ENCODE results near the gene CCN2. TPM values are rescaled to one million over a fixed set of nuclear protein-coding genes. Genes with fewer than 3 reads are reported as not detected.

The CCN2 gene, protein sequence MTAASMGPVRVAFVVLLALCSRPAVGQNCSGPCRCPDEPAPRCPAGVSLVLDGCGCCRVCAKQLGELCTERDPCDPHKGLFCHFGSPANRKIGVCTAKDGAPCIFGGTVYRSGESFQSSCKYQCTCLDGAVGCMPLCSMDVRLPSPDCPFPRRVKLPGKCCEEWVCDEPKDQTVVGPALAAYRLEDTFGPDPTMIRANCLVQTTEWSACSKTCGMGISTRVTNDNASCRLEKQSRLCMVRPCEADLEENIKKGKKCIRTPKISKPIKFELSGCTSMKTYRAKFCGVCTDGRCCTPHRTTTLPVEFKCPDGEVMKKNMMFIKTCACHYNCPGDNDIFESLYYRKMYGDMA
- polyA plus RNA-seq (2011; rRNA removed) (89.9 and 103 TPM in 2 replicates), polyA plus RNA-seq (2017; fragmentation: RNase III; extraction: RNeasy Plus Mini Kit Qiagen cat#74134 plus additional on column Dnase treatment) (32.0 to 47.4 TPM (median 40.5 TPM) in 3 replicates), polyA minus RNA-seq (2011; rRNA and poly(A)+ RNA removed) (24.8 and 32.2 TPM in 2 replicates)
- polyA plus RNA-seq (2012; cell fraction: cytosol; rRNA removed): 81.2 and 103 TPM in 2 replicates
- polyA plus RNA-seq (2012; cell fraction: nucleus; rRNA removed): 126 and 177 TPM in 2 replicates

DNA sequence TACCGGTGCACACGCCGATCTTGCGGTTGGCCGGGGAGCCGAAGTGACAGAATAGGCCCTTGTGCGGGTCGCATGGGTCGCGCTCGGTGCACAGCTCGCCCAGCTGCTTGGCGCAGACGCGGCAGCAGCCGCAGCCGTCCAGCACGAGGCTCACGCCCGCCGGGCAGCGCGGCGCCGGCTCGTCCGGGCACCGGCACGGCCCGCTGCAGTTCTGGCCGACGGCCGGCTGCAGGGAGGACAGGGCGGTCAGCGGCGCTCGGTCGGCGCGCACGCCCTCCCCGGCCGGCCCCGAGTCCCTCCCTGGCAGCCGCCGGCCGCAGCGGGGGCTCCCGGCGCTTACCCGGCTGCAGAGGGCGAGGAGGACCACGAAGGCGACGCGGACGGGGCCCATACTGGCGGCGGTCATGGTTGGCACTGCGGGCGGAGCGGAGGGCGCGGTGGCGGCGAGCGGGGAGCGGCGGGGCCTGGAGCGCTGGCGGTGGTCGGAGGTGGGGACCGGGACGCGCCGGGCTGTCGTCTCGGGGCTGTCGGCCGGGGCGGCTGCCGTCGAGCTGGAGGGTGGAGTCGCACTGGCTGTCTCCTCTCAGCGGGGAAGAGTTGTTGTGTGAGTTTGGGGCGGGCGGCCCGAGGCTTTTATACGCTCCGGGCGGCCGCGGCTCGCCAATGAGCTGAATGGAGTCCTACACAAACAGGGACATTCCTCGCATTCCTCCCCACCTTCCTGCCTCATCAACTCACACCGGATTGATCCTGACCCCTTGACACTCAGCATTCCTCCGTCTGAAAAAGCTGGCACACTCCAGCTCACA, at the start of gene CCN2:
CCN2 (minus strand) TSS at position 606 of the 809 bp plus-strand sequence; CDS start at position 406, 200 bp downstream.
- POLR2A ChIA-PET: interaction anchor here (0.6 to 1.7 kb wide), 20 partner anchors 9 to 719 kb away, joined by 3 to 13 read pairs (median 4); no protein-coding TSS in a partner anchor
- no peak for TF ChIP-seq EHF (CRISPR knock-in tag; IDR thresholded peaks at IDR 0.05)
- no peak for TF ChIP-seq CHD4 (IDR thresholded peaks at IDR 0.05; ENCODE audit: borderline replicate concordance)
- peak in 1 of 2 experiments; percentile 52; a peak in 1 of 5 replicates for TF ChIP-seq EP300 (IDR thresholded peaks at IDR 0.05)
- TF ChIP-seq POLR2A (IDR thresholded peaks at IDR 0.05; ENCODE audit: low read length): peak; percentile 75
- TF ChIP-seq FOSL2 (IDR thresholded peaks at IDR 0.05): no peak
- 0 out of 2 replicates have a peak, but pooled peaks have one; percentile 34 for TF ChIP-seq FOSL2 (CRISPR knock-in tag; IDR thresholded peaks at IDR 0.05)
- peak; percentile 82 for TF ChIP-seq GATA3 (IDR thresholded peaks at IDR 0.05; ENCODE audit: borderline replicate concordance)
- TF ChIP-seq BCL3 (IDR thresholded peaks at IDR 0.05): peak; percentile 89
- TF ChIP-seq PHF8 (IDR thresholded peaks at IDR 0.05; ENCODE audit: borderline replicate concordance, low read depth): peak; percentile 71
- peak in 1 of 2 experiments; percentile 7; a peak in 1 of 5 replicates for TF ChIP-seq RAD21 (conservative IDR thresholded peaks at IDR 0.05 in 1 of 2, IDR thresholded peaks at IDR 0.05 in 1 of 2)
- TF ChIP-seq SMC3 (IDR thresholded peaks at IDR 0.05): no peak; the same call in 2 of the 3 replicates
- peak in 1 of 2 experiments; percentile 85; a peak in 3 of 5 replicates for TF ChIP-seq JUN (IDR thresholded peaks at IDR 0.05)
- H3K9me3 ChIP-seq: no peaks in the 10 kb centered on the region
- DNase-seq (ENCODE audit: low read depth in 1 of 2, low spot score in 1 of 2) (peak; percentile 83 to 94), ATAC-seq (peak; percentile 66 to 72), FAIRE-seq (no peak)
- H3K4me2 ChIP-seq: peak within 1 kb of the TSS; percentile 68
- 1% methylated on average over 20 of the region's 97 CpGs for WGBS (ENCODE audit: missing lambda C conversion rate)
- peaks cover 60% of the 10 kb centered on the region for H3K4me1 ChIP-seq
- CTCF ChIA-PET: interaction anchor here (0.6 to 3.6 kb wide), 23 partner anchors 9 to 1176 kb away, joined by 3 to 22 read pairs (median 4); no protein-coding TSS in a partner anchor
- H3K27ac ChIP-seq: peak within 1 kb of the TSS; percentile 90 to 97
- H3K4me3 ChIP-seq: peak within 1 kb of the TSS; percentile 90

GRCh38 chr6:132000296-132000695, 49.1 kb upstream of the CCN2 start:
- FAIRE-seq (no peak), DNase-seq (ENCODE audit: low read depth in 1 of 2, low spot score in 1 of 2) (no peak), ATAC-seq (no peak)
- Histone ChIP-seq H3K4me3 (no peak overlapping the region), H3K9me3 (0 out of 3 replicates have a peak, but pooled peaks cover 2% of the 10 kb centered on the region), H3K4me1 (peaks cover 21% of the 10 kb centered on the region), H3K27ac (no peak overlapping the region), H3K4me2 (no peak overlapping the region)
- POLR2A ChIA-PET: no interaction called here
- 96% methylated on average over 2 of the region's 2 CpGs for WGBS (ENCODE audit: missing lambda C conversion rate)
- CTCF ChIA-PET: interaction anchor here (1.2 to 1.6 kb wide), 2 partner anchors 10 to 20 kb away, joined by 3 read pairs; no protein-coding TSS in a partner anchor
- TF ChIP-seq EHF (CRISPR knock-in tag; IDR thresholded peaks at IDR 0.05) (no peak), E2F6 (IDR thresholded peaks at IDR 0.05; ENCODE audit: borderline replicate concordance, low read depth) (no peak), MAFK (IDR thresholded peaks at IDR 0.05; ENCODE audit: partially characterized antibody) (peak; percentile 42)

DNA sequence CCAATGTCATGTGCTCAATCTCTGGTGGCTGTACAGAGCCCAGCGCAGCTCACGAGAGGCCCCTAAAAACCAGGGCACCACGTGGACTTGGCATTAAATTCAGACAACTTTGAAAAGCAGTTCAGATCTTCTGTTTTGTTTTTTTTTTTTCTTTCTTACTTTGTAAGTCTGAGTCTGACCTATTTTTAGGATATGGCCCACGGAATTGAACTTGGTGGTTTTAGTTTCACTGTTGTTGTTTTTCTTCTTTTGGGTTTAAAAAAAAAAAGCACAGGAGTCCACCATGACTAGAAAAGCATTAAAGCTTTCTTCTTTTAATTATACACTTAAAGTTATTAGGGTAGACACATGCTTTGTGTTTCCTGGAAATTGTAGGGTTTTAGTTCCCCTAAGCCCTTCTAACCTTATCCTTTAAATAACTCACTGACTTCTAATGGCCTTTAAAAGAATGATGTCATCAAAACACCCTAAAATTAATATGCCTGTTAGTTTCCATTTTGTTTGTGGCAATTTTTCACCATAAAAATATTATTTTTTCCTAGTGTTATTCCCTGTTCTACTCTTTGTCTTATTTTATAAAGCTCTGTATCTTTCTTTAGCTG, 48.5 kb upstream of the CCN2 start:
- no peak for TF ChIP-seq SREBF2 (IDR thresholded peaks at IDR 0.05)
- no peak for TF ChIP-seq PHF8 (IDR thresholded peaks at IDR 0.05; ENCODE audit: borderline replicate concordance, low read depth)
- no peak for TF ChIP-seq MYC (IDR thresholded peaks at IDR 0.05; ENCODE audit: borderline replicate concordance, low read length)
- no peak for TF ChIP-seq EHMT2 (IDR thresholded peaks at IDR 0.05; ENCODE audit: low read depth)
- no peak for TF ChIP-seq PBX3 (IDR thresholded peaks at IDR 0.05)
- TF ChIP-seq, protein P1, sequence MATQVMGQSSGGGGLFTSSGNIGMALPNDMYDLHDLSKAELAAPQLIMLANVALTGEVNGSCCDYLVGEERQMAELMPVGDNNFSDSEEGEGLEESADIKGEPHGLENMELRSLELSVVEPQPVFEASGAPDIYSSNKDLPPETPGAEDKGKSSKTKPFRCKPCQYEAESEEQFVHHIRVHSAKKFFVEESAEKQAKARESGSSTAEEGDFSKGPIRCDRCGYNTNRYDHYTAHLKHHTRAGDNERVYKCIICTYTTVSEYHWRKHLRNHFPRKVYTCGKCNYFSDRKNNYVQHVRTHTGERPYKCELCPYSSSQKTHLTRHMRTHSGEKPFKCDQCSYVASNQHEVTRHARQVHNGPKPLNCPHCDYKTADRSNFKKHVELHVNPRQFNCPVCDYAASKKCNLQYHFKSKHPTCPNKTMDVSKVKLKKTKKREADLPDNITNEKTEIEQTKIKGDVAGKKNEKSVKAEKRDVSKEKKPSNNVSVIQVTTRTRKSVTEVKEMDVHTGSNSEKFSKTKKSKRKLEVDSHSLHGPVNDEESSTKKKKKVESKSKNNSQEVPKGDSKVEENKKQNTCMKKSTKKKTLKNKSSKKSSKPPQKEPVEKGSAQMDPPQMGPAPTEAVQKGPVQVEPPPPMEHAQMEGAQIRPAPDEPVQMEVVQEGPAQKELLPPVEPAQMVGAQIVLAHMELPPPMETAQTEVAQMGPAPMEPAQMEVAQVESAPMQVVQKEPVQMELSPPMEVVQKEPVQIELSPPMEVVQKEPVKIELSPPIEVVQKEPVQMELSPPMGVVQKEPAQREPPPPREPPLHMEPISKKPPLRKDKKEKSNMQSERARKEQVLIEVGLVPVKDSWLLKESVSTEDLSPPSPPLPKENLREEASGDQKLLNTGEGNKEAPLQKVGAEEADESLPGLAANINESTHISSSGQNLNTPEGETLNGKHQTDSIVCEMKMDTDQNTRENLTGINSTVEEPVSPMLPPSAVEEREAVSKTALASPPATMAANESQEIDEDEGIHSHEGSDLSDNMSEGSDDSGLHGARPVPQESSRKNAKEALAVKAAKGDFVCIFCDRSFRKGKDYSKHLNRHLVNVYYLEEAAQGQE (IDR thresholded peaks at IDR 0.05): no peak
- no peak for TF ChIP-seq SMC3 (IDR thresholded peaks at IDR 0.05)

More for the DNA sequence above, 48.5 kb upstream of the CCN2 start:
- H3K4me2 ChIP-seq: no peak overlapping the region
- H3K4me1 ChIP-seq: peaks cover 22% of the 10 kb centered on the region
- H3K9me3 ChIP-seq: 0 out of 3 replicates have a peak, but pooled peaks cover 2% of the 10 kb centered on the region
- ChIA-PET CTCF (interaction anchor here (0.7 kb wide), 1 partner anchor 15 kb away, joined by 5 read pairs; no protein-coding TSS in a partner anchor), POLR2A (no interaction called here)
- ATAC-seq (no peak), DNase-seq (ENCODE audit: low read depth in 1 of 2, low spot score in 1 of 2) (no peak), FAIRE-seq (no peak)
- H3K27ac ChIP-seq: no peak overlapping the region
- H3K4me3 ChIP-seq: no peak overlapping the region
- 85% methylated on average over 4 of the region's 4 CpGs for WGBS (ENCODE audit: missing lambda C conversion rate)

Measured in A549 (cell line).